IMR-90 (cell line): ENCODE results near the gene PXYLP1. TPM values are rescaled to one million over a fixed set of nuclear protein-coding genes. Genes with fewer than 3 reads are reported as not detected.

Experiments used
- ATAC-seq: fragments of 200-7000 bp; cut with Tn5 transposase; 2 replicates; pipeline ENCODE4 v1.9.1; 2020; ENCODE audit warnings: low read depth, mild to moderate bottlenecking, moderate library complexity
- BruUV-seq: library from RNA; stranded (reverse); fragments of 400-500 nt; replicated peaks from 2 replicates; lab custom pipeline; 2021; lab: Mats Ljungman, UMichigan
- CTCF ChIA-PET: fragments of 300-600 bp; formaldehyde crosslinking; extraction: SDS; loops from one replicate; lab custom pipeline; 2021; ENCODE audit warnings: antibody characterized with exemption; lab: Yijun Ruan, JAX
- POLR2A ChIA-PET: fragments of 300-600 bp; sonication (Branson Sonifier 250); formaldehyde crosslinking; loops from one replicate; lab custom pipeline; 2022; ENCODE audit warnings: antibody characterized with exemption; ENCODE audit not compliant: unreplicated experiment; lab: Charles Lee
- DNase-seq: peaks from one replicate; pipeline ENCODE4 v3.0.0; 2013
- H2AFZ ChIP-seq: replicated peaks from 2 replicates; pipeline ENCODE3; 2013; ENCODE audit warnings: low read length, mild to moderate bottlenecking; ENCODE audit not compliant: poor library complexity
- H2AK5ac ChIP-seq: 2 replicates; pipeline ENCODE4 v1.6.1; 2013; ENCODE audit warnings: low read depth, low read length, inconsistent platforms
- H2AK9ac ChIP-seq: replicated peaks from 2 replicates; pipeline ENCODE3; 2013; ENCODE audit warnings: mild to moderate bottlenecking, low read depth, low read length, moderate library complexity; ENCODE audit not compliant: poor library complexity
- H2BK120ac ChIP-seq: 2 replicates; pipeline ENCODE4 v1.6.1; 2013; ENCODE audit warnings: low read depth, low read length, inconsistent platforms
- H2BK15ac ChIP-seq: 3 replicates; pipeline ENCODE4 v1.6.1; 2013; ENCODE audit warnings: low read depth, low read length, inconsistent platforms
- H2BK20ac ChIP-seq: 2 replicates; pipeline ENCODE4 v1.6.1; 2013; ENCODE audit warnings: low read depth, mild to moderate bottlenecking, inconsistent platforms, low read length, moderate library complexity
- H2BK5ac ChIP-seq: 2 replicates; pipeline ENCODE4 v1.6.1; 2013; ENCODE audit warnings: mild to moderate bottlenecking, low read depth, low read length, inconsistent platforms; ENCODE audit not compliant: poor library complexity, severe bottlenecking
- H3K14ac ChIP-seq: replicated peaks from 2 replicates; pipeline ENCODE4 v1.6.1; 2013; ENCODE audit warnings: low read depth, low read length, inconsistent platforms
- H3K18ac ChIP-seq: 2 replicates; pipeline ENCODE4 v1.6.1; 2013; ENCODE audit warnings: low read depth, low read length, control low read depth
- H3K23ac ChIP-seq: 2 replicates; pipeline ENCODE4 v1.6.1; 2013; ENCODE audit warnings: low read depth, low read length, inconsistent platforms
- H3K27ac ChIP-seq: 2 replicates; pipeline ENCODE4 v1.5.1; 2013; ENCODE audit warnings: mild to moderate bottlenecking, control low read depth, low read length; ENCODE audit not compliant: insufficient read depth
- H3K27me3 ChIP-seq: 2 replicates; pipeline ENCODE4 v1.6.1; 2013; ENCODE audit warnings: low read length; ENCODE audit not compliant: control insufficient read depth, insufficient read depth
- H3K36me3 ChIP-seq: 2 replicates; pipeline ENCODE4 v1.6.1; 2013; ENCODE audit warnings: low read length, mixed read lengths; ENCODE audit not compliant: control insufficient read depth, insufficient read depth
- H3K4ac ChIP-seq: 2 replicates; pipeline ENCODE4 v1.6.1; 2013; ENCODE audit warnings: low read depth, low read length, inconsistent platforms
- H3K4me1 ChIP-seq: 2 replicates; pipeline ENCODE4 v1.6.1; 2013; ENCODE audit warnings: low read length, mixed read lengths; ENCODE audit not compliant: control insufficient read depth, insufficient read depth
- H3K4me2 ChIP-seq: 2 replicates; pipeline ENCODE4 v1.6.1; 2013; ENCODE audit warnings: low read depth, mild to moderate bottlenecking, control low read depth, low read length, moderate library complexity
- H3K4me3 ChIP-seq: 2 replicates; pipeline ENCODE4 v1.5.1; 2013; ENCODE audit warnings: low read depth, mild to moderate bottlenecking, control low read depth, low read length, moderate library complexity; ENCODE audit not compliant: insufficient read depth
- H3K56ac ChIP-seq: 2 replicates; pipeline ENCODE4 v1.6.1; 2013; ENCODE audit warnings: low read length, inconsistent platforms; ENCODE audit not compliant: insufficient read depth; ENCODE audit errors: extremely low read depth
- H3K79me1 ChIP-seq, 2 experiments: 2 replicates each; pipeline ENCODE4 v1.6.1; 2013; ENCODE audit warnings: low read length in 2 of 2, inconsistent platforms in 1 of 2, low read depth in 1 of 2
- H3K9ac ChIP-seq: 2 replicates; pipeline ENCODE4 v1.6.1; 2013; ENCODE audit warnings: low read depth, low read length, control low read depth
- H3K9me1 ChIP-seq: 2 replicates; pipeline ENCODE4 v1.6.1; 2013; ENCODE audit warnings: low read length, inconsistent platforms; ENCODE audit not compliant: insufficient read depth
- H3K9me3 ChIP-seq: 2 replicates; pipeline ENCODE4 v1.6.1; 2013; ENCODE audit warnings: low read length; ENCODE audit not compliant: control insufficient read depth, insufficient read depth
- H4K20me1 ChIP-seq: 2 replicates; pipeline ENCODE4 v1.6.1; 2013; ENCODE audit warnings: low read length, inconsistent platforms; ENCODE audit not compliant: insufficient read depth
- H4K5ac ChIP-seq: 2 replicates; pipeline ENCODE4 v1.6.1; 2013; ENCODE audit warnings: mild to moderate bottlenecking, low read depth, low read length, control low read depth
- H4K8ac ChIP-seq, 2 experiments: 2 replicates each; pipeline ENCODE4 v1.6.1; 2013; ENCODE audit warnings: low read depth in 2 of 2, low read length in 2 of 2, control low read depth in 1 of 2, inconsistent platforms in 1 of 2
- H4K91ac ChIP-seq: 2 replicates; pipeline ENCODE4 v1.6.1; 2013; ENCODE audit warnings: low read depth, low read length, inconsistent platforms; ENCODE audit not compliant: insufficient read depth
- CHD1 ChIP-seq: IDR thresholded peaks from 2 replicates; pipeline ENCODE4 v1.6.1; 2012; ENCODE audit warnings: low read depth, low read length, improper control_type of control experiment
- MAZ ChIP-seq: IDR thresholded peaks from 2 replicates; pipeline ENCODE4 v1.6.1; 2012; ENCODE audit warnings: low read depth, mild to moderate bottlenecking, low read length, improper control_type of control experiment, moderate library complexity, borderline replicate concordance
- RAD21 ChIP-seq: IDR thresholded peaks from 2 replicates; pipeline ENCODE4 v1.6.1; 2012; ENCODE audit warnings: low read length, improper control_type of control experiment
- RCOR1 ChIP-seq: IDR thresholded peaks from 2 replicates; pipeline ENCODE4 v1.6.1; 2012; ENCODE audit warnings: mild to moderate bottlenecking, low read length, improper control_type of control experiment; ENCODE audit not compliant: insufficient replicate concordance
- WGBS, 2 experiments: methylation state at CpG; one replicate each; pipeline versions ENCODE4 v1.1.5 to v1.1.7; 2013; ENCODE audit warnings: missing lambda C conversion rate in 2 of 2; ENCODE audit not compliant: insufficient read length in 1 of 2; ENCODE audit errors: extremely low coverage in 2 of 2; 5-methylcytosine and 5-hydroxymethylcytosine counted together
- dilution Hi-C: fragments of 300-500 bp; cut with HindIII; formaldehyde crosslinking; loops from one replicate; pipeline ENCODE4 v1.14.3; 2018; ENCODE audit warnings: low sequenced_read_pairs; ENCODE audit not compliant: unreplicated experiment
- in situ Hi-C: fragments of 300-500 bp; cut with MboI; formaldehyde crosslinking; loops from 3 replicates; pipeline ENCODE4 v1.14.3; 2019; ENCODE audit warnings: low sequenced_read_pairs, inconsistent platforms, mixed read lengths
- intact Hi-C: fragments of 100-400 bp; cut with micrococcal nuclease; formaldehyde crosslinking; loops from 2 replicates; pipeline ENCODE4 v1.10.0; 2022
- polyA plus RNA-seq, 3 experiments: library from polyadenylated mRNA; depleted of rRNA; stranded (reverse); fragments of >200 nt; gene quantifications; 2 replicates each; pipeline ENCODE4 v1.2.3, GENCODE V29; 2012; ENCODE audit warnings: low replicate concordance in 1 of 3
- total RNA-seq: library from RNA; depleted of rRNA; stranded (reverse); fragments of >200 nt; gene quantifications from 2 replicates; pipeline ENCODE4 v1.2.3, GENCODE V29; 2012
- TF ChIP-seq, protein P1 (sequence below): fragments of 150-350 bp; IDR thresholded peaks from 2 replicates; pipeline ENCODE4 v1.6.1; 2017; ENCODE audit warnings: mild to moderate bottlenecking, antibody characterized with exemption, low read length, low read depth

PXYLP1 gene
- total and polyA plus RNA-seq, 2 of the 4 experiments (the other 2 are of a cell fraction), result 11.7 to 15.6 TPM

DNA sequence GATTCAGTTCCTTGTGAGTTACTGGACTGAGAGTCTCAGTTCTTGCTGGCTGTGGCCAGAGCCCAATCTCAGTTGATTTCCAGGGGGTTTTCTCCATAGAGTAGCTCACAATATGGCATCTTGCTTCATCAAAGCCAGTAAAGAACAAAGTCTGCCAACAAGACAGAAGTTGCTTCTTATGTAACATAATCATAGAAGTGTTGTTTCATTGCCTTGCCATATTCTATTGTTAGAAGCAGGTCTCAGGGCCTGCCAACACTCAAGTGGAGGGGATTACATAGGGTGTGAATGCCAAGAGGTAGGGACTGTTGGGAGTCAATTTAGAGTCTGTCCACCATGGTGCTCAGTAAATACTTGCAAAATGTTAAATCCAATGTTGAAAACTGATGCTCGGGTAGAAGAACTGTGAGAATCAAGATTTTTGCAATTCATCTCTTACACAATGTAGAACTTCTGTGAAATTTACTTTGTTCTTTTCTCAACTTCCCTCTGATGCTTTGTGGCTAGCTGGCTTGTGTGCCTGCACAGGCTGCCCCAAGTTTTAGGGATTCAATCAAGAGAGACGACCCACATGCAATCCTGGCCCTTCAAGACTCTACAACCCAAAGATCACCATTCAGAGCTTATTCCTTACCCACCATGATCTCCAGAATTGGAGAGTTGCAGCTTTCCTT lies 13.3 kb upstream of the PXYLP1 start:
- Histone ChIP-seq H3K9me1 (no peaks in the 10 kb centered on the region), H3K4me3 (no peak overlapping the region), H3K23ac (no peak overlapping the region), H2BK15ac (no peak overlapping the region), H4K5ac (no peak overlapping the region), H3K56ac (no peak overlapping the region), H2AK5ac (no peak overlapping the region), H3K27me3 (peaks cover 29% of the 10 kb centered on the region), H3K14ac (no peak overlapping the region), H3K36me3 (no peaks in the 10 kb centered on the region), H4K20me1 (no peaks in the 10 kb centered on the region), H3K9me3 (peaks cover 3% of the 10 kb centered on the region; the same call in 1 of the 2 replicates), H4K8ac (no peak overlapping the region), H2BK5ac (no peak overlapping the region), H3K9ac (no peak overlapping the region), H3K18ac (no peak overlapping the region), H3K4me2 (no peak overlapping the region), H2AK9ac (no peak overlapping the region), H4K91ac (no peak overlapping the region), H3K4me1 (no peaks in the 10 kb centered on the region), H3K79me1 (no peaks in the 10 kb centered on the region), H3K4ac (no peak overlapping the region), H2AFZ (no peak overlapping the region), H2BK120ac (no peak overlapping the region), H2BK20ac (no peak overlapping the region), H3K27ac (no peak overlapping the region)
- ATAC-seq (no peak), DNase-seq (no peak)
- in situ Hi-C loops (no loop called here), intact Hi-C loops (no loop called here), dilution Hi-C loops (no loop called here)
- ChIA-PET POLR2A (no interaction called here), CTCF (no interaction called here)
- no peak for TF ChIP-seq MAZ
- TF ChIP-seq, protein P1, sequence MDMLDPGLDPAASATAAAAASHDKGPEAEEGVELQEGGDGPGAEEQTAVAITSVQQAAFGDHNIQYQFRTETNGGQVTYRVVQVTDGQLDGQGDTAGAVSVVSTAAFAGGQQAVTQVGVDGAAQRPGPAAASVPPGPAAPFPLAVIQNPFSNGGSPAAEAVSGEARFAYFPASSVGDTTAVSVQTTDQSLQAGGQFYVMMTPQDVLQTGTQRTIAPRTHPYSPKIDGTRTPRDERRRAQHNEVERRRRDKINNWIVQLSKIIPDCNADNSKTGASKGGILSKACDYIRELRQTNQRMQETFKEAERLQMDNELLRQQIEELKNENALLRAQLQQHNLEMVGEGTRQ, result no peak
- TF ChIP-seq RAD21, result no peak
- TF ChIP-seq RCOR1, result no peak
- no peak for TF ChIP-seq CHD1
- WGBS, 2 experiments, result no CpG with 5 or more reads among the region's 2 CpGs
- BruUV-seq, result no TSS peak
